ENCODE results near the gene UCP2.

The UCP2 gene

GRCh38 chr11:74009675-74010305 lies 27.1 kb upstream of the UCP2 start:
- DNase-seq: no peak

- no peak for DNase-seq
Observed at GRCh38 chr11:74009230-74009547, 26.5 kb upstream of the UCP2 start.

- no peak for DNase-seq
Observed at GRCh38 chr11:74008373-74009229, 26.0 kb upstream of the UCP2 start, which contains the start of gene UCP3. Gene UCP3 (minus strand): TSS chr11:74009085. CDS start chr11:74007042, 2,043 bp downstream.

GRCh38 chr11:74007691-74008372 lies 25.2 kb upstream of the UCP2 start:
- DNase-seq: no peak

DNA sequence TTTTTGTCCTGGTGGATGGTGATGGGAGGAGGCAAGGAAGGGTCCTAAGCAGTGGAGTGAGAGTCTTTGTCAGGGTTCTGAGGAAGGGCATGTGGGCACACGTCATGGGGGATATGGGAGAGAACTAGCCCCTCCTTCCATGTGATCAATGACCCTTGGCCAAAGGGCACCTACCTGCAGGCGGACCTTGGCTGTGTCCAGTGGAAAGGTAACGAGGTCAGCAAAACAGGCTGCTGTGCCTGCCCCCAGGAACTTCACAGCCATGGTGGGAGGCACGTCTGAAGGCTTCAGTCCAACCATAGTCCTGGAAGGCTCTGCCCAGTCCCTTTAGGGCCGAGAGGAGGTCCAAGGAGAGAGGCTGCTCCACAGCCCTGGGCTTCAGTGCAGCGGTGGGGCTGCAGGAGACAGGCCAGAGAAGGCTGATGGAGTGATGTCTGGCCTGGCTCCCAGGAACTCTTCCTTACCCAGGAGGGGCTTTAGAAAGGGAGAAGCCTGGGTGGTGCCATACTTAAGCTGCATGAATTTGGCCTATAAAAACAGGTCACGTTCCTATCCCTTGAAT lies 24.2 kb upstream of the UCP2 start:
- no peak for DNase-seq

GRCh38 chr11:74005721-74006517 lies 23.3 kb upstream of the UCP2 start:
- DNase-seq: no peak

GRCh38 chr11:74004759-74005615 lies 22.3 kb upstream of the UCP2 start:
- DNase-seq: no peak

- DNase-seq: no peak
Observed at GRCh38 chr11:74004046-74004695, 21.5 kb upstream of the UCP2 start.

- no peak for DNase-seq
Observed at GRCh38 chr11:74002832-74003231, 20.2 kb upstream of the UCP2 start.

DNA sequence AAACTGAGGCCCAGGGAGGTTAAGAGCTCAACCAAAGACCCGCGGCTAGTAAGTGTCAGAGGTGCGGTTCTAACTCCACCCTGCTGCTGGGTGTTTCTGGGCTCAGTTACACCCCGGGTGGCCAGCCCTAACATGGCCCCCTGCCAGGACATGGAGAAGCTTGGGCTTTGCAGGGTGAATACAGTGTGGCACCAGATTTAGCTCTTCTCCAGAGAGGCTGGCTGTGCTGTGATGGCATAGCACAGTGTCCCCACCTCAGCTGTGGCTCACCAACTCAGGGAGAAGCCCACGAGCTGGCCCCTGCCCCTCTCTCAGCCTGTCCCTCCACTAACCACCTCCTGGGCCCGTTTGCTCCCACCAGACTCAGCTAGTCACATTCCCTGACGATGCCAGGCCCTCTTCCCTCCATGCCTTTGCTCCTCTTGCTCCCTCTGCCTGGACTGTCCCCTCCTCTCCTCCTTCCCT lies 19.2 kb upstream of the UCP2 start:
- DNase-seq: no peak

GRCh38 chr11:74000307-74001133 lies 17.9 kb upstream of the UCP2 start:
- no peak for DNase-seq

DNA sequence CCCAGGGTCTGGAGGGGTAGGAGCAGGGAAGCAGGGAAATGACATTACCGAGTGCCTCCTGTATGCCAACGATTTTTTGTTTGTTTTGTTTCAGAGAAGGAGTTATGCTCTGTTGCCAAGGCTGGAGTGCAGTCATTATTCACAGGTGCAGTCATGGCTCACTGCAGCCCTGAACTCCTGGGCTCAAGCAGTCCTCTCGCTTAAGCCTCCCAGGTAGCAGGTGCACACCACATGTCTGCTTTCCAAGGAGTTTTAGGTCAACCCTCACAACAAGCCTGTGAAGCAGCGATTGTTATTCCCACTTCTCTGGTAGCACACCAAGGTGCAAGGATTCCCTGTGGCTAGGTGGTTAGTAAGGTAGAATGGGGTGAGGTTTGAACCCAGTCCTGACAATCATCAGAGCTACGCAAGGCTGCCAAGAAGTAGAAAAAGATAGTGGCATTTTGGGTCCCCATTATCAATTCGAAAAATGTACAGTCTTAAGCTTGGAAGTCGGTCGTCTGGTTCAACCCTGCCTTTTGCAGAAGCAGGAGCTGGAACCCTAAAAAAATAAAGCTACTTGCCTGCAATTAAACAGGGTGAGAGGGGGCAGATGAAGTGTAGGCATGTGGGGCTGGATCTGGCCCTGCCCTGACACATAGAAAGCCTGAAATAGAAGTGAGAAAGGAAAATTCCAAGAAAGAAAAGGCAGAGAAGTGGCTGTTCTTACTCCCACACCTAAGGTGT lies 17.1 kb upstream of the UCP2 start:
- DNase-seq: no peak

- no peak for DNase-seq
Observed at GRCh38 chr11:73998846-73999575, 16.4 kb upstream of the UCP2 start.

DNA sequence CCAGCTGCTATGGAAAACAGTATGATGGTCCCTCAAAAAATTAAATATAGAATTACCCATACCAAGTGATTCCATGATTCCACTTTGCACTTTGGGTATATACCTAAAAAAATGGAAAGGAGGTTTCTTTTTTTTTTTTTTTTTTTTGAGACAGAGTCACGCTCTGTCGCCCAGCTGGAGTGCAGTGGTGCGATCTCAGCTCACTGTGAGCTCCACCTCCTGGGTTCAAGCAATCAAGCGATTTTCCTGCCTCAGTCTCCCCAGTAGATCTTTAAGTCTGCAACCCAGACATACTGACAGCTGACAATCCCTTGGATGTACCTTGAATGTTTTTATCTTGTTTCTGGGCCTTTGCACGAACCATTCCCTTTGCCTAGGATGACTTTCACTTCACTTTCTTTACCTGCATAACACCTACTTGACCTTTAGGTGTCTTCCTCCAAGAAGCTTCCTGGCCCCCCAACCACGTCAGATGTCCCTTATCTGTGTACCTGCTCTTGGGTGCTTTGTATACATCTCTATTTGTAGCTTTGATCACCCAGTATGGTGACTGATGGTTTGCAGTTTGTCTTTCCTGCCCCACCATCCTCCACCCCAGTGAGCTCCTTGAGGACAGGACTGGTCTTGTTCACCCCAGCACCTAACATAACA lies 14.6 kb upstream of the UCP2 start:
- DNase-seq: no peak

DNA sequence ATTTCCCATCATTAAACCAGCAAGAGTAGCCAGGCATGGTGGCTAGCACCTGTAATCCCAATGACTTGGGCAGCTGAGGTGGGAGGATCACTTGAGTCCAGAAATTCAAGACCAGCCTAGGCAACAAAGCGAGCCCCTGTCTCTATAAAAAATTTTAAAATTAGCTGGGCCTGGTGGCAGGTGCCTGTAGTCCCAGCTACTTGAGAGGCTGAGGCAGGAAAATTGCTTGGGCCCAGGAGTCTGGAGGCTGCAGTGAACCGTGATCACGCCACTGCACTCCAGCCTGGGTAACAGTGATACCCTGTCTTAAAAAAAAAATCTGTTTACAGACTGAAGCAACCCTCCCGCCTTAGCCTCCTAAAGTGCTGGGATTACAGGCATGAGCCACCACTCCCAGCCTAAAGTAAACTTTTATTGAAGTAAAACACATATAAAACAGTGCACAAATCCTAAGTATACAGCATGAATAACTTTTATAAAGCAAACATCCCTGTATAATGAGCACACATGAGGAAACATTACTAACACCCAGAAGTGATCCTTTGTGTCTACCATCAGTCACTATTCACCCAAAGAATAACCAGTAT lies 13.6 kb upstream of the UCP2 start:
- DNase-seq: no peak

DNA sequence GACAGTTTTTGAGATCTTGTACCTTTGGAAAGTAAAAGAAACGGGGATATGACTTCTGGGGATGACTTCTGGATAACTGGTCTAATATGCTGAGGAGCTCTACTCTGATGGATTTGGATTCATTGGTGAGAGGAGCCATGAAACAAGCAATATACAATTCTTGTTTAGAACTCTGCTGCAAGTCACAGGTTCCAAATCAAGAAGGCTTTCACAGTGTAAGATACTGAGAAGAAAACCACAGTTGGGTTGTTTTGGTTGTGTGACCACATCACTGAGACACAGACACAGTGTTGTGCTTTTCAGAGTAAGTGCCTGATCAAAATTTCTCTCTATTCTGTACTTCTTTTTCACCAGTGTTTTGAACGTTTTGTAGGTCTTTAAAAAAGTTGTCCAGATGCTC lies 13.1 kb upstream of the UCP2 start:
- DNase-seq: no peak

DNA sequence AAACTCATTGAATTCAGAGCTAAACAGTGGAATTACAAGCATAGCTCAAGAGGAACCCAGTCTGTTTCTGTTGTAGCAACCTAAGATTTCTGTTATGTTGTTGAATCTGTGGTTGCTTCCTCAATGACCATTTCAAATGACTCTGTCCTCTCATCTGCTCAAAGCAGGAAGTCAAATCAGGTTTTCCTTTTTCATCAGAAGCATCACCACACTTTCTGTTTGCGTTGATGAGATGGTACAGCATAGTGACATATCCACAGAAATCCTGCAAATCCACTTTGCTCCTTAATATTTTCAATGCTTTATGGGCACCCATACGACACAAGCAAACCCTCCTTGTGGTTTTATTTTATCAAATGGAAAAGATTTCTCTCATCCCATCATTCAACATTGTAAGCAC lies 12.6 kb upstream of the UCP2 start:
- no peak for DNase-seq

GRCh38 chr11:73991471-73992006 lies 8.9 kb upstream of the UCP2 start:
- no peak for DNase-seq

All from HCEC 1CT (cell line).